ENCODE data around the gene FMN2.

FMN2 gene

GRCh38 chr1:240091614-240092300, at the start of gene FMN2:
TSS of gene FMN2 (plus strand) at chr1:240091883. CDS start at chr1:240092110, 227 bp downstream.
- Histone ChIP-seq H3K36me3 (ENCODE audit: insufficient read depth, low read length) (no peaks in the 10 kb centered on the region), H3K9ac (ENCODE audit: low read depth, low read length) (peak within 1 kb of the TSS; percentile 66; the same call in 1 of the 2 replicates), H3K9me3 (ENCODE audit: control insufficient read depth, insufficient read depth, low read length) (no peaks in the 10 kb centered on the region), H3K4me1 (ENCODE audit: insufficient read depth, low read length) (no peaks in the 10 kb centered on the region)

- Histone ChIP-seq H3K9me3 (ENCODE audit: control insufficient read depth, insufficient read depth, low read length) (no peaks in the 10 kb centered on the region), H3K9ac (ENCODE audit: low read depth, low read length) (no peak overlapping the region), H3K4me1 (ENCODE audit: insufficient read depth, low read length) (no peaks in the 10 kb centered on the region), H3K36me3 (ENCODE audit: insufficient read depth, low read length) (no peaks in the 10 kb centered on the region)
These were observed 47.1 kb upstream of the FMN2 start for GRCh38 chr1:240044620-240045019.

GRCh38 chr1:240046000-240046399, 45.7 kb upstream of the FMN2 start:
- H3K36me3 ChIP-seq (ENCODE audit: insufficient read depth, low read length) = no peaks in the 10 kb centered on the region
- H3K9me3 ChIP-seq (ENCODE audit: control insufficient read depth, insufficient read depth, low read length) = no peaks in the 10 kb centered on the region
- H3K4me1 ChIP-seq (ENCODE audit: insufficient read depth, low read length) = no peaks in the 10 kb centered on the region
- H3K9ac ChIP-seq (ENCODE audit: low read depth, low read length) = no peak overlapping the region

GRCh38 chr1:240054109-240054701, 37.5 kb upstream of the FMN2 start:
- Histone ChIP-seq H3K4me1 (ENCODE audit: insufficient read depth, low read length) (no peaks in the 10 kb centered on the region), H3K9me3 (ENCODE audit: control insufficient read depth, insufficient read depth, low read length) (no peaks in the 10 kb centered on the region), H3K36me3 (ENCODE audit: insufficient read depth, low read length) (no peaks in the 10 kb centered on the region), H3K9ac (ENCODE audit: low read depth, low read length) (no peak overlapping the region)

- Histone ChIP-seq H3K4me1 (ENCODE audit: insufficient read depth, low read length) (no peaks in the 10 kb centered on the region), H3K9ac (ENCODE audit: low read depth, low read length) (no peak overlapping the region), H3K9me3 (ENCODE audit: control insufficient read depth, insufficient read depth, low read length) (no peaks in the 10 kb centered on the region), H3K36me3 (ENCODE audit: insufficient read depth, low read length) (no peaks in the 10 kb centered on the region)
These were observed 35.7 kb upstream of the FMN2 start for GRCh38 chr1:240055936-240056335.

GRCh38 chr1:240056350-240056749, 35.3 kb upstream of the FMN2 start:
- H3K4me1 ChIP-seq (ENCODE audit: insufficient read depth, low read length) = no peaks in the 10 kb centered on the region
- no peaks in the 10 kb centered on the region for H3K36me3 ChIP-seq (ENCODE audit: insufficient read depth, low read length)
- no peak overlapping the region for H3K9ac ChIP-seq (ENCODE audit: low read depth, low read length)
- no peaks in the 10 kb centered on the region for H3K9me3 ChIP-seq (ENCODE audit: control insufficient read depth, insufficient read depth, low read length)

- H3K9ac ChIP-seq (ENCODE audit: low read depth, low read length) = no peak overlapping the region
- no peaks in the 10 kb centered on the region for H3K4me1 ChIP-seq (ENCODE audit: insufficient read depth, low read length)
- no peaks in the 10 kb centered on the region for H3K9me3 ChIP-seq (ENCODE audit: control insufficient read depth, insufficient read depth, low read length)
- no peaks in the 10 kb centered on the region for H3K36me3 ChIP-seq (ENCODE audit: insufficient read depth, low read length)
These were observed 33.6 kb upstream of the FMN2 start for GRCh38 chr1:240058049-240058448.

- Histone ChIP-seq H3K36me3 (ENCODE audit: insufficient read depth, low read length) (no peaks in the 10 kb centered on the region), H3K4me1 (ENCODE audit: insufficient read depth, low read length) (no peaks in the 10 kb centered on the region), H3K9me3 (ENCODE audit: control insufficient read depth, insufficient read depth, low read length) (no peaks in the 10 kb centered on the region), H3K9ac (ENCODE audit: low read depth, low read length) (no peak overlapping the region)
These were observed 22.7 kb upstream of the FMN2 start for GRCh38 chr1:240068961-240069360.

- Histone ChIP-seq H3K9ac (ENCODE audit: low read depth, low read length) (no peak overlapping the region), H3K9me3 (ENCODE audit: control insufficient read depth, insufficient read depth, low read length) (no peaks in the 10 kb centered on the region), H3K36me3 (ENCODE audit: insufficient read depth, low read length) (no peaks in the 10 kb centered on the region), H3K4me1 (ENCODE audit: insufficient read depth, low read length) (no peaks in the 10 kb centered on the region)
These were observed 21.5 kb upstream of the FMN2 start for GRCh38 chr1:240070188-240070587.

GRCh38 chr1:240073097-240073496, 18.6 kb upstream of the FMN2 start:
- Histone ChIP-seq H3K36me3 (ENCODE audit: insufficient read depth, low read length) (no peaks in the 10 kb centered on the region), H3K4me1 (ENCODE audit: insufficient read depth, low read length) (no peaks in the 10 kb centered on the region), H3K9ac (ENCODE audit: low read depth, low read length) (no peak overlapping the region)

GRCh38 chr1:240074422-240074821, 17.3 kb upstream of the FMN2 start:
- Histone ChIP-seq H3K9ac (ENCODE audit: low read depth, low read length) (no peak overlapping the region), H3K4me1 (ENCODE audit: insufficient read depth, low read length) (no peaks in the 10 kb centered on the region), H3K36me3 (ENCODE audit: insufficient read depth, low read length) (no peaks in the 10 kb centered on the region; the same call in 1 of the 2 replicates), H3K9me3 (ENCODE audit: control insufficient read depth, insufficient read depth, low read length) (no peaks in the 10 kb centered on the region; the same call in 1 of the 2 replicates)

More at GRCh38 chr1:240073097-240073496, 18.6 kb upstream of the FMN2 start:
- no peaks in the 10 kb centered on the region for H3K9me3 ChIP-seq (ENCODE audit: control insufficient read depth, insufficient read depth, low read length)

- Histone ChIP-seq H3K9me3 (ENCODE audit: control insufficient read depth, insufficient read depth, low read length) (no peaks in the 10 kb centered on the region; the same call in 1 of the 2 replicates), H3K36me3 (ENCODE audit: insufficient read depth, low read length) (no peaks in the 10 kb centered on the region; the same call in 1 of the 2 replicates), H3K9ac (ENCODE audit: low read depth, low read length) (no peak overlapping the region), H3K4me1 (ENCODE audit: insufficient read depth, low read length) (no peaks in the 10 kb centered on the region)
These were observed 16.8 kb upstream of the FMN2 start for GRCh38 chr1:240074908-240075307.

GRCh38 chr1:240084337-240084736, 7.3 kb upstream of the FMN2 start:
- H3K9me3 ChIP-seq (ENCODE audit: control insufficient read depth, insufficient read depth, low read length) = no peaks in the 10 kb centered on the region; the same call in 1 of the 2 replicates
- H3K9ac ChIP-seq (ENCODE audit: low read depth, low read length) = no peak overlapping the region
- no peaks in the 10 kb centered on the region for H3K36me3 ChIP-seq (ENCODE audit: insufficient read depth, low read length)
- H3K4me1 ChIP-seq (ENCODE audit: insufficient read depth, low read length) = no peaks in the 10 kb centered on the region

- no peaks in the 10 kb centered on the region for H3K36me3 ChIP-seq (ENCODE audit: insufficient read depth, low read length)
- no peaks in the 10 kb centered on the region for H3K4me1 ChIP-seq (ENCODE audit: insufficient read depth, low read length)
- no peaks in the 10 kb centered on the region for H3K9me3 ChIP-seq (ENCODE audit: control insufficient read depth, insufficient read depth, low read length)
- no peak overlapping the region for H3K9ac ChIP-seq (ENCODE audit: low read depth, low read length)
These were observed 6.9 kb upstream of the FMN2 start for GRCh38 chr1:240084749-240085148.

GRCh38 chr1:240086726-240087125, 5.0 kb upstream of the FMN2 start:
- Histone ChIP-seq H3K36me3 (ENCODE audit: insufficient read depth, low read length) (no peaks in the 10 kb centered on the region), H3K9ac (ENCODE audit: low read depth, low read length) (no peak overlapping the region), H3K4me1 (ENCODE audit: insufficient read depth, low read length) (no peaks in the 10 kb centered on the region), H3K9me3 (ENCODE audit: control insufficient read depth, insufficient read depth, low read length) (no peaks in the 10 kb centered on the region)
